GM19455 (cell line): ENCODE data around the gene CRYBA4.

Experiments used
- ATAC-seq: cut with Tn5 transposase; IDR thresholded peaks from one replicate; pipeline ENCODE4 v1.9.1; 2021; ENCODE audit not compliant: unreplicated experiment

CRYBA4 gene

DNA sequence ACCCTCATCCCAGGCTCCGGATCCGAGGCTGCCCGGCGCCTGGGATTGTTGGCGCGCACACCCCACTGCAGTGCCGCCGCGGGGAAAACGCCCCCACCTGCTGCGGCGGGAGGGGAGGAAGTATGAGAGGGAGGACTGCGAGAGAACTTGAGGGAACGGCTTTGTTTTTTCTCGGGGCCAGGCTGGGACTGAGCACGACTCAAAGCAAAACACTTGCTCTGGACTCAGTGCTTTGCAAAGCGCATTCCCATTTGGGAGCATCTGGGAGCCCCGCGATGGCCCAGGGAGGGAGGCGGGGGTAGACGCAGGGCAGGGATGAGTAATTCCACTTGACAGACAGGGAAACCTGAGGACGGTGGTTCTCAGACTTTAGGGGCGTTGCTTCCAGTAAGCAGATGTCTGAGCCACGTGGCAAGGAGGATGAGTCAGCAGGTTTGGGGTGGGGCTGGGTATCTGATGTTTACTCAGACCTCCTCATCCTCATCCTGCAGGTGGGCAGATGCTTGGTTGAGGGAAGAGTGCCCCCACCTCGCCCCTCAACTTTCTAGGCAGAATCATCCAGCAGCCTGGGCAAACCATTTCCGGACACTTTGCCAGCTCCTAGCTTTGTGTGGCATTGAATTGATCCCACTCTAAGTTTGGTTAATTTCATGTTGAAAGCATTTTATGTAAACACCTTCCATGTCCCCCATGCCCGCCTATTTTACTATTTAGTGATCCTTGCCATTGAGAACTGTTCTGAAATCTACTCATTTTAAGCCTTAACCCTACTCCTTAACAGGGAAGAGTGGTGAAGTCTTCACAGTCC lies 37.1 kb downstream of the CRYBA4 start:
- peak; percentile 55 for ATAC-seq

DNA sequence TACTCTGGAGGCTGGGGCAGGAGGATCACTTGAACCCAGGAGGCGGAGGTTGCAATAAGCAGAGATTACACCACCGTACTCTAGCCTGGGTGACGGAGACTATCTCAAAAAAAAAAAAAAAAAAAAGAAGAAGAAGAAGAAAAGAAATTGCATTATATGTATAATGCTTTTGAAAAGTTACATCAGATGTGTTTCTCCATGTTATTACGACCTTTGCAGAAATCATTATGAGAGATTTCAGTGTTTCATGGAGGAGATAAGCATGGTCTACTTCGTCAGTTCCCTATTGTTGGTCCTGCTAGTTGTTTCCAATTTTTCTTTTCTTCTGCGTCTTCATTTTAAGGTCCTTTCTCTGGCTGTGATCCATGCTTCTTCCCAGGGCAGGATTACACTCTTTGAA lies 38.6 kb downstream of the CRYBA4 start:
- ATAC-seq: no peak

DNA sequence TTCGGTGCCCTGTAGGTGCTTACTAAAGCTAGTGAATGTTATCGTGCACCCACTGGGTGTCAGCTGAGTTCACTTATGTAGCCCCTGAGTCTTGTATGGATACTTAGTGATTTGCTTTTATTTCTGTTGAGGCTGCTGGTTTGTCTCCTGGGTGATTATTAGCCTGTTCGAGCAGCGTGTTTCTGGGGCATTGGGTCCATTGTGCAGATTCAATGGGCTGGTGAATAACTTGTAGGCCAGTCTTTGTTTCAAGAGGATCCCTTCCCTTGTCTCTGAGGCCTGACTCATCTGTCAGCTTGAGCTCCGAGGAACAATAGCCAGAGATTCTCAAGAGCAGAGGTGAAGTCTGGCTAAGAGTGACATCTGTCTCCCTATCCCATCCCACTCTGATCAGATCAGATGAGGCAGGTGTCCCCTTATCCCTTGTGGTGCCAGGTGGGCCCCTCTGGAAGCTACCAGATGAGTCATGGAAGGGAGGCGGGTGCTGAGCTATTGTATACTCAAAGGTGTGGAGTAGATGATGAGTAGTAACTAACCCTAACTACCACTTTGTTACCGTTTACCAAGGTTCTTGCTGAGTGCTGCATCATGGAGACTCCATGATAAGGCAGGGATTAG lies 39.3 kb downstream of the CRYBA4 start:
- no peak for ATAC-seq

DNA sequence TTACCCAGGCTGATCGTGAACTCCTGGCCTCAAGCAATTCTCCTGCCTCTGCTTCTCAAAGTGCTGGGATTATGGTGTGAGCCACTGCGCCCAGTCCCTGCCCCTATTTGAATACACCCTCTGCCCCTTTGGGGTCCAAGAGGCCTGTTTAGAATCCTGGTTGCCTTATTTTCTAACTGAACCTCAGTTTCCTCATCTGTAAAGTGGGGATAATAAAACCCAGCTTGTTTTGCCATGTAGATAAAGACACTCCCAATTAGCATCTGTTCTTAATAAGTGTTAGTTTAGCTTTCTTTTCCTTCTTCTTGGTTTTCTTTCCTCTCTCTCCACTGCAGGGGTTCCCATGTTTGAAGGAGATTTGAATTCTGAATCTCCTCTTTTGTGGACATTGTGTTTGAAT lies 40.4 kb downstream of the CRYBA4 start:
- no peak for ATAC-seq

DNA sequence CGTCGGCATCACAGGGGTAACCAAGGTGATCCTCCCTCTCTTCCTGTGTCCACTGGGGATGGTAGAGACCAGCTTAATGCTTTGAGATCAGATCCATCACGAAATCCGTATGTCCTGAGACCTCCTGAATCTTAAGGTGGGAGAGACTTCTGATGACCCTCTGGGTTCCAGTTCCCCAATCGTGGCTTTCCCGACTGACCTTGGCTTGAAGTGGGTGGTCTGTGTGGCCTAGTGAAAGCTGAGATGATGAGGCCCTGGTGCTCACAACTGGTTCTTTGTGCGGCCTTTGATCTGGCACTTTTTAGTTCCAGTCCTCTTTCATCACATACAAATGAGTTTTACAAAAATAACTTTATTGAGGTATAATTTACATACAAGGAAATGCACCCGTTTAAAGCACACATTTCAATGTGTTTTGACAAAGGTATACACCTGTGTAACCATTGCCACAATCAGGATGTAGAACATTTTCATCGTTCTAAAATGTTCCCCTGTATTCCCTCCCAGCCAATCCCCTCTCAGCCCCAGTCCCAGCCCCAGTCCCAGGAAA lies 41.7 kb downstream of the CRYBA4 start:
- ATAC-seq: no peak

DNA sequence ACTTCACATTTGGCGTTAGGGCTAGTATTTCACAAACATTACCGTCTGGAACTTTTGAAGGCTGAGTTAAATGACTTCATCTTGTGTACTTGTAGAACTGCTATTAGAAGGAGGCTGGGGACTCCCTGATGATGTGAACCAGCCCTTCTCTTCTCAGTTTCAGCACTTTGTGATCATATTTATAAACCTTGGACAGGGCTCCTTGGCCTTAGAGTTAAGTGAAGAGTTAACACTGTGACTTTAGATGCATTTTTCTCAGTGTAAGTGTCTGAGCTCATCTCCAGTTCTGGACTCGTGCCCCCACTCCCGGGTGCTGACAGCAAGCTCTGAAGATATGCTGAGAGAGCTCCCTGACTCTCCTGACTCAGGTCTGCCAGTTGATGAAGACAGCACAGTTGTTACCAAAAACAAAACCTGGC lies 44.1 kb downstream of the CRYBA4 start:
- no peak for ATAC-seq

DNA sequence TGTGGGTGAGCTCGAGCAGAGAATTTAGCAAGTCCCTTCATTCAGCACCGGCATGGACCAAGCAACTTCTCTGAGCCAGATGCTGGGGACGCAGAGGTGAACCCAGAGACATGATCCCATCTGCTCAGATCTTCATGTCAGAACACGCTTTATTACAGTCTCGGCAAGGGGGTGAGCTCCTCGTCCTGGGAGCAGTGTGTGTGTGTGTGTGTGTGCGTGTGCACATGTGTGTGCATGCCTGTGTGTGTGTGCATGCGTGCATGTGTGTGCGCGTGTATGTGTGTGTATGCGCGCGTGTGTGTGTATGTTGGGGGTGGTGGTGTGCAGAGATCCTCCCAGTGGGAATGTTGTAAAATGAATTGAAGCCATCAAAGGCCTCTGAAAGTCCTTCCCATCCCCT lies 45.4 kb downstream of the CRYBA4 start:
- no peak for ATAC-seq

DNA sequence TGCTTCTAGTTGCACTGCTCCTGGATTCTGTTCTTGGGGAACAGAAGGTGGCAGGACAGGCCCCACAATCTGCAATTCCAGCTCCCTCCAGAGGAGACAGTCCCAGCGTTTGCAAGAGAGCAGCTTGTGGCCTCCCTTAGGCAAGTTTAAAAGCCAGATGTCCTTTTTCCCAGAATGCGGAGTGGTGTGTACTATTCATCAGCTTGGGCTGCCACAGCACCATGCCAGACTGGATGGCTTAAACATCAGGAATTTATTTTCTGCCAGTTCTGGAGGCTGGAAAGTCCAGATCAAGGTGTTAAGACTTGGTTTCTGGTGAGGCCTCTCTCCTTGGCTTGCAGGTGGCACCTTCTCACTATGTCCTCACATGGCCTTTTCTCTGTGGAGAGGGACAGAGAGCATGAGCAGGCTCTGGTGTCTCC lies 47.3 kb downstream of the CRYBA4 start:
- no peak for ATAC-seq

DNA sequence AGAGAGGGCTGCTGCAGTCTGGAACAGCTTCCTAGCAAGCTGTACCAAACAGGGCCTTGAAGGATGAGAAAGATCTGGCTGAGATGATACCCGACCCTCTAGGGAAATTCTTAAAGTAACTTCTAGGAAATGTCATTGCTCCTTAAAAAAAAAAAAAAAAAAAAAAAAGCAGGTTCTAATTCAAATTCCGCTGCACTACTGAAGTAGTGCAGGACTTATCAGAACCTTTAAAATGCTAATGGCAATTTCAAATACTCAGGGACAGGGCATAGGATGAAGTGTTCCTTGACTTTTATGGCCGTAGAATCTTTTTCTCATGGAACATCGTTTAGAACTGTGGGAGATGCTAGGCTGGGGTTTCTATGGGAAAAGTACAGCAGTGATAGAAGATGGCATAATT lies 48.7 kb downstream of the CRYBA4 start:
- no peak for ATAC-seq

DNA sequence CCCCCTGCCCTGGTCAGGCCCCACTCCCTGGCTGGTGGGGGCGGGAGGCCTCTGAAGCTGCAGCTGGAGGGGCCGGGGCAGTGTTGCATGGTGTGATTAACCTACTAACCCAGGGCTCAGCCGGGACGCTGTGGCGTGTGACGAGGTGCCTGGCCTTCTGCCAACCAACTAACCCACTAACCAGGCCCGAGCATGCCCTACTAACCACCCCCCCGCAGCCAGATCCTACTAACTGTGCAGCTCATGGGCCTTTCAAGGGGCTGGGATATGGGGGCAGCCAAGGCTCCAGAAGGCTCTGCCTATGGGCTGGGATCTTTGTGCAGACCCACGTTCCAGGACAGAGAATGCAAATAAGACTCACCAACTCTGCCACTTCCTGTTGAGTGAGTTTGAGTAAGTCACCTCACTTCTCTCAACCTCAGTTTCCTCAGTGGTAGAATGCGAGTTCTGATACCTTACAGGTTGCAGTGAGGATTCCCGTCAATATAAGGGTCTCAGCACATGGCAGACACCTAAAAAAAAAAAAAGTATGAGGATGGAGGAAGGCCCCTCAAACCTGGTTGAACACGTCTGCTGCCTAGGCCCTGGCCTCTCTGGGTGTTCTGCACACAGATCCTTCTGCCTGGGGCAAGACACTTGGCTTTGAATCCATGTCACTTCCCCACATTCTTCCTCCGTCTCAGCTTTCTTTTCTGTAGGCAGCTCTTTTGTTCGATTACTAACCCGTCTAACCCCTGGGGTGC lies 49.7 kb downstream of the CRYBA4 start:
- no peak for ATAC-seq

DNA sequence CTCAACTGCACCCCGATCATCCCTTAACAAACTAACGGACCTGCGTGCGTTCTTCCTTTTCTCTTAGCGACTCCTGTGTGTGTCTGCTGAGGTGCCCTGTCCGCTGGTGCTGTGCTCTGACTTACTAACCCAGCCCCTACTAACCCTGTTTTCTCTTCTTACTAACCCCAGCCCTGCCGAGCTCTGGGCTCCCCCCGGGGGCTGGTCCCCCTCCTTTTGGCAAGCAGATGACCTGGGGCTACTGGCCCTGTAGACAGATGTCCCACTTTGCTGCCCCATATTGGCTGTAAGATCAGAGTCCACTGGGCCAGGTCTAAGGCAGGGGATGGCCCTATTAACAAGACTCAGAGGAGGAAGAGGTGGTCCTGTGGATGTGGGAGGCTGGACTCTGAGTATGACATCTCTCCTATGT lies 50.3 kb downstream of the CRYBA4 start:
- no peak for ATAC-seq

DNA sequence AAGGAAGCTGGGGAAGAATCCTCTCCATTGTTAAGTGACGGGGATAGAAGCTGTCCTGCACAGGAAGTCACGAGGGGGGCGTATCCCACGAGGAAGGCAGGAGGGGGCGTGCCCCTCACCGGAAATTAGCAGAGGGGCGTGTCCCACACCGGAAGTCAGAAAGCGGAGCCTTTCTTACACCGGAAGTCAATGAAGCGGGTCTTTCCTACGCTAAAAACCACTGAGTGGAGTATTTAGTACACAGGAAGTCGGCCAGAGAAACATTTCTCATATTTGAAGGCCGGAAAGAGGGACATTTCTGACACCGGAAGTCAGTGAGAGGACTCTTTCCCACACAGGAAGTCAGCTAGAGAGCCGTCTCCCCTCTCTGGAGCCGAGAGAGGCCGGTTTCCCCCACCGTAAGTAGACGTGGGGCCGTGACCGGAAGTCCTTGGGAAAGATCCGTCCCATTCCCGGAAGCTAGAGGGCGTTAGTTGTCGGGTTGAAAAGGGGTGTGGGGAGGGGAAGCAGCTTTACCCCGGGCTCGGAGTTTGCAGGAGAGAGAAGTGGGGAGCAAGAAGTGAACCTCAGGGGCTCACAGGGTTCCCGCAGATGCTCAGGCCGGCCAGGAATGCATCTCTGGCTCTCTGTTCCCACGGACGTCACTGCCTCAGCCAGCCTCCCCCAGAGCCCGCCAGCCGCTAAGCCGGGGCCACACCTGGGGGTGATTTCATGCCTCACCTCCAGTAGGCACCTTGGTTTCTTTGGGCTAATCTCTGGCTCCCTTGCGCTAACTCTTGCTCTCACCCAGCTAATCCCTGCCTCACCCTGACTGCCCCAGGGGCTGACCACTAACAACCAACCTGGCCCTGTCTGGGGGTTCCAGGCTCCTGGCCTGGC lies 51.1 kb downstream of the CRYBA4 start:
- peak; percentile 50 for ATAC-seq

DNA sequence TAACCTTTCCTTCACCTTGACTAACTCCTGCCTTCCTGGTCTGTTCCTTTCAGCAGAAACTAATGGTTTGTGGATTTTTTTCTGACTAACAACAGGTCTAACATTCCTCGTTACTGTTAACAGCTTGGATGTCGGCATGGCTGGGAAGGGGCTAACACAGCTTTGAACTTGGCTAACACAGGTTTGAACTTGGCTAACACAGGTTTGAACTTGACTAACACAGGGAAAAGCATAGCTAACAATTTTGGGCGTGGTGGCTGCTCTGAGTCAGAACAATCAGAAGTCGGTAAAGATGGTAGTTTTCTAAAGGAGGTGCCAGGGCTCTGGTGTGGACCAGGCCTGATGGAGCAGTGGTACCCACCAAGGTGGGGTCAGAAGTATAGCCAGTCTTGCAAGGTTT lies 51.7 kb downstream of the CRYBA4 start:
- no peak for ATAC-seq

DNA sequence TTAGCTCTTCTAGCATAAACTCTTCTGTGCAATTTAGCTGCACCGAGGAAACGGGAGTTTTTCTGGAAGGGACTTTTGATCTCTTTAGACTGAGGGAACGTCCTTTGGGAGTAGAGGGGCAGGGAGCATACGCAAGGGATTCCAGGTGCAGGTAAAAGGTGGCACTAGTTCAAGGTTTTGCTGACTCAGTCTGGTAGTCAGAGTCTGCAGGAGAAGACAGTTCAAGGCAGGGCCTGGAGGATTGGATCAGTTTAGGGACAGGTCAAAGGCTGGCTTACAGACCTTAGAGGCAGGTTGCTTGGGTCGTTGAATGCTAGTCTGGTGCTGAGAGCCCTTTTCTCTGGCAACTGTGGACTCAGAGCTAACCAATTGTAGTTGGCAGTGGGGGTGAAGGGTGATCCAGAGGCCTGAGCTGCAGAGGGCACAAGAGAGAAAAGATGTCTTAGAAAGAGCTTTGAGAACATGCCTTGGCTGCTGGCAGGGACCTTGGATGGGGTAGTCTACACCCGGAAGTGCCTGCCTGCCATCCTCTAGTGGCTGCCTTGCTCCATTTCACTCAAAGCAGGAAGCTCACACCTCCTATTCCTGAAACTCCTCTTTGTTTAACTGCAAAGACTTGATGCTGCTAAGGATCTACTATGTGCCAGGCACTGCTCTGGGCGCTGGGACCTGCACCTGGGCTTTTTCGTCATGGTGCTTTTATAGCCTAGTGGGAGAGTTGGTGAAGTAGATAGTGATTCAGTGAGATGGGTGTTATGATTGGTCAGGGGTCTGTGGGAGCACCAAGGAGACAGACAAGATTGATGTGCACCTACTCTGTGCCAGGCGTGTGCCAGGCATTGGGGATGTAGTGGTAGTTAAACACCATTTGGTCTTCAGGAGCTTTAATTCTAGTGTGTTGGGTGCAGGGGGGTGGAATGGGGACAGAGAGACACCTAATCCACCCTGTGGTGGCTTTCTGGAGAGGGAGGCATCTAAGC lies 52.7 kb downstream of the CRYBA4 start:
- ATAC-seq: no peak

DNA sequence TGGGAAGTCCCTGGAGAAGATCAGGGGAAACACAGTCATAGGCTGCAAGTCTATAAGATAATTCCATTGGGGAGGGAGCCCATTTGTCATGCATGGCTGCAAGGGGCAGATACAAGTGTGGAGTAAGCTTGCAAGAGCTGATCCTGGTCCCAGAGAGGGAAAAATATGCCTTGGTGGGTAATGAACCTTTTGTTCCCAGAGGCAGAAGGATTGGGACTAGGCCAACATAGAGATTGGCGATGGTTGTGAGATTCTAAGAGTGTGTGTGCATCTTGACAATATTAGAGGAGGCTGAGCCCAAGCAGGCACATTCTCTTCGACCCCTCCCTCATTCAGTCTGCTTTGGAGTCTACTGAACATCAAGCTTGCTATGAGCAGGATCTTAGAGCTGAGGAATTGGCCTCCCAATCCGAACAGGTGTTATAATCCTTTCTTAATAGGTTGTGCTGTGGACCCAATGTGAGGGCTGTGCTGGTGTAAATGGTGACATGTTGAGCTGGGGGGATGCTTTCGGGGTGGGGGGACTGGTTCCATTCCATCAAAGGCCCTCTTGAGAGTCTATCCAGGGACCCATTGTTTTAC lies 54.0 kb downstream of the CRYBA4 start:
- no peak for ATAC-seq

DNA sequence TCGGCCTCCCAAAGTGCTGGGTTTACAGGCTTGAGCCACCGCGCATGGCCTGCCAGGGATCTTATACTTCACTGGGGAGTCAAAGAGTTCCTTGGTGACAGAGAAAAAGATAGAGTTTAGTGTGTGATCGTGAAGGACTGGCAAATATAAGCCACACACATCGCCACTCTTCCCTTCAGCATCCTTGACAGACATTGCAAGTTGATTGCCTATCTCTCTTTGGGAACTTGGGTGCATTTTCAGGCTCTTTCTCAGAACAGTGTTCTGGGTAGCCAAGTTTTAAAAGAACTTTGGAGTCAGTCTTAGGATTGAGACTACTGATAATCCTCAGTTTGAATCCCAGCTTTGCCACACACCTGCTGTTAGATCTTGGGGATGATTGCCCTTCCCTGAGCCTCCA lies 55.5 kb downstream of the CRYBA4 start:
- no peak for ATAC-seq

DNA sequence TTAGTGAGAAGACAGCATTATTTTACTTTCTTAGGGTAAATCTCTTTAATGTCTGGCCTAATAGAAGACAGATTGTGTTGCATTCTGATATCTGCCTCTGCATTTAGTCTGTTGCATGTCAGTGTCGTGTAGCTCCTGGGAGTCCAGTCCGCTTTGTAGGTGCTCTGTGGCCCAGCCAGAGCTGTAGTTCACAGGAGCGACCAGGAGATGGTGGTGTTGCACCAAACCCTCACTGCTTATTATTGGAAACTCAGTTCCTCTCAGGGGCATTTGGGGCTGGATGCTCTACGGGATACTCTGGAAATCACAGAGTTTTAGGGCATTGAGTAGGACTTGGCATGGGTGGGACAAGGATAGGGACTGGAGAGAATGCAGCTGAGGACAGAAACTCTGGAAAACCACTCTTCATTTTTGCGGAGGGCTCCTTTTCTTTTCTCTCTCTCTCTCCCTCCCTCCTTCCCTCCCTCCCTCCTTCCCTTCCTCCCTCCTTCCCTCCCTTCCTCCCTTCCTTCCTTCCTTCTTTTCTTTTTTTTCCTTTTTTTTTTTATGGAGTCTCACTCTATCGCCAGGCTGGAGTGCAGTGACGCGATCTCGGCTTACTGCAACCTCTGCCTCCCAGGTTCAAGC lies 57.4 kb downstream of the CRYBA4 start:
- no peak for ATAC-seq
